ENCODE data around the gene PAAF1.

PAAF1 gene

GRCh38 chr11:73949246-73949645, 72.4 kb downstream of the PAAF1 start:
- no peak overlapping the region for H3K4me3 ChIP-seq (replicated peaks; ENCODE audit: low read depth, low read length)
- TF ChIP-seq CTCF (IDR thresholded peaks at IDR 0.05; ENCODE audit: low read depth, low read length, missing control alignments), result no peak
- DNase-seq (ENCODE audit: extremely low read depth, low read depth), result no peak

GRCh38 chr11:73949912-73950311, 73.1 kb downstream of the PAAF1 start:
- no peak for DNase-seq (ENCODE audit: extremely low read depth, low read depth)
- no peak overlapping the region for H3K4me3 ChIP-seq (replicated peaks; ENCODE audit: low read depth, low read length)
- no peak for TF ChIP-seq CTCF (IDR thresholded peaks at IDR 0.05; ENCODE audit: low read depth, low read length, missing control alignments)

- no peak within 1 kb of the TSS for H3K4me3 ChIP-seq (replicated peaks; ENCODE audit: low read depth, low read length)
- no peak for DNase-seq (ENCODE audit: extremely low read depth, low read depth)
- TF ChIP-seq CTCF (IDR thresholded peaks at IDR 0.05; ENCODE audit: low read depth, low read length, missing control alignments), result no peak
Measured at GRCh38 chr11:73950869-73951710, 74.3 kb downstream of the PAAF1 start, which contains the start of gene DNAJB13. TSS of gene DNAJB13 (plus strand) at chr11:73951026. CDS start at chr11:73951070, 44 bp downstream.

GRCh38 chr11:73951797-73952196, 75.0 kb downstream of the PAAF1 start:
- no peak for DNase-seq (ENCODE audit: extremely low read depth, low read depth)
- TF ChIP-seq CTCF (IDR thresholded peaks at IDR 0.05; ENCODE audit: low read depth, low read length, missing control alignments), result no peak

GRCh38 chr11:73956876-73957653, 80.3 kb downstream of the PAAF1 start:
- DNase-seq (ENCODE audit: extremely low read depth, low read depth), result no peak
- no peak for TF ChIP-seq CTCF (IDR thresholded peaks at IDR 0.05; ENCODE audit: low read depth, low read length, missing control alignments)
- H3K4me3 ChIP-seq (replicated peaks; ENCODE audit: low read depth, low read length), result no peak overlapping the region

More at GRCh38 chr11:73951797-73952196, 75.0 kb downstream of the PAAF1 start:
- no peak overlapping the region for H3K4me3 ChIP-seq (replicated peaks; ENCODE audit: low read depth, low read length)

GRCh38 chr11:73957654-73958361, 81.0 kb downstream of the PAAF1 start:
- no peak for TF ChIP-seq CTCF (IDR thresholded peaks at IDR 0.05; ENCODE audit: low read depth, low read length, missing control alignments)
- H3K4me3 ChIP-seq (replicated peaks; ENCODE audit: low read depth, low read length), result no peak overlapping the region
- DNase-seq (ENCODE audit: extremely low read depth, low read depth), result no peak
